Heart right ventricle (tissue), 16 donors: ENCODE measurements around the gene FBXO21. TPM values are rescaled to one million over a fixed set of nuclear protein-coding genes. Genes with fewer than 3 reads are reported as not detected.

Experiments
- ATAC-seq, 8 donors: fragments of 200-7000 bp; cut with Tn5 transposase; one replicate each; pipeline ENCODE4 v1.9.1; 2020; ENCODE audit warnings: mild to moderate bottlenecking in 8 of 8, moderate library complexity in 8 of 8, moderate number of reproducible peaks in 1 of 8
- DNase-seq, 2 donors: peaks; one replicate each; pipeline ENCODE4 v3.0.0-alpha.2; 2020
- H3K27ac ChIP-seq, 10 donors: fragments of 200-600 bp; sonication (generic) in 2 of 10; one replicate each; pipeline versions ENCODE4 v1.5.0 to v1.8.0; 2020 to 2022; ENCODE audit warnings: mild to moderate bottlenecking in 3 of 10
- H3K27me3 ChIP-seq, 7 donors: fragments of 200-600 bp; one replicate each; pipeline ENCODE4 v1.8.0; 2021 to 2022; ENCODE audit warnings: mild to moderate bottlenecking in 2 of 7
- H3K36me3 ChIP-seq, 9 donors: fragments of 200-600 bp; sonication (generic) in 1 of 9; one replicate each; pipeline versions ENCODE4 v1.5.0 to v1.8.0; 2020 to 2022; ENCODE audit warnings: mild to moderate bottlenecking in 2 of 9
- H3K4me1 ChIP-seq, 9 donors: fragments of 200-600 bp; sonication (generic) in 1 of 9; one replicate each; pipeline versions ENCODE4 v1.5.0 to v1.8.0; 2020 to 2022; ENCODE audit warnings: mild to moderate bottlenecking in 4 of 9
- H3K4me3 ChIP-seq, 10 donors: fragments of 200-600 bp; sonication (generic) in 2 of 10; one replicate each; pipeline versions ENCODE4 v1.5.0 to v1.8.0; 2020 to 2022; ENCODE audit warnings: mild to moderate bottlenecking in 7 of 10, moderate library complexity in 2 of 10
- H3K9me3 ChIP-seq, 11 donors: fragments of 200-600 bp in 10 of 11; sonication (generic) in 2 of 11; one replicate each; pipeline versions ENCODE4 v1.5.0 to v1.8.0; 2013 to 2022; ENCODE audit warnings: mild to moderate bottlenecking in 2 of 11, control low read depth in 1 of 11, moderate library complexity in 1 of 11
- WGBS, 2 donors: extraction: QIAGEN DNeasy Blood & Tissue Kit; methylation state at CpG; one replicate each; pipeline ENCODE4 v1.1.7; 2013; ENCODE audit warnings: inconsistent platforms in 1 of 2; 5-methylcytosine and 5-hydroxymethylcytosine counted together
- intact Hi-C, 10 donors: fragments of 100-400 bp; cut with DNase I; formaldehyde crosslinking; loops; one replicate each; pipeline versions ENCODE4 v1.11.1 to v1.14.2; 2022
- polyA plus RNA-seq, 2 donors: library from polyadenylated mRNA; stranded (reverse); fragments of 200-250 nt; gene quantifications; one replicate each; pipeline ENCODE4 v1.2.3, GENCODE V29; 2013
- total RNA-seq, 10 donors: library from RNA; stranded (reverse); fragmentation: NEBNext Ultra II Directional in 3 of 10; extraction: Animal tissue kit (Norgen Biotek cat#: 25700) in 3 of 10; gene quantifications; one replicate each; pipeline versions ENCODE4 v1.2.1 to v1.2.4, GENCODE V29; 2021 to 2023
- TF ChIP-seq, protein P1 (sequence below), 9 donors: fragments of 200-600 bp; sonication (generic) in 2 of 9; IDR thresholded peaks; one replicate each; pipeline versions ENCODE4 v1.5.0 to v1.8.0; 2021 to 2022; ENCODE audit warnings: antibody characterized with exemption in 9 of 9, mild to moderate bottlenecking in 5 of 9, moderate library complexity in 1 of 9
- donor health status: Arrhythmogenic right ventricular cardiomyopathy.
- donor health status: ischemic (EF 13 %, LVEDD 7.1; RV severe dilation, severe dysfunction).
- donor health status: healthy with polysubstance abuse.
- donor health status: DM: no; HTN: yes; CAD: no.
- donor health status: DM: no; HTN: no; CAD: no.
- donor health status: ischemic (EF 25% LVEDD 6.9; RV normal size, moderate dysfunction).
- donor health status: ischemic (EF 25% LVEDD 5.7; RV mildly dilated, moderate dysfunction).
- donor health status: healthy.
- donor health status: DM: yes; HTN: yes; CAD: no.
- donor health status: Ischemic cardiomyopathy.
- donor health status: ischemic (EF 35%, LVEDD 5.7; RV mildly dilated, moderate dysfunction).
- donor health status: nonischemic (EF 11% LVEDD 7.7; RV severe dilation, severe dysfunction).
- donor health status: DM: yes; HTN: yes; CAD: no.
- donor health status: PGD.
- donor health status: ischemic (EF 29% LVEDD 5.4; RV normal size, mild dysfunction).
- donor health status: nonischemic (EF 23%, LVEDD 6.1; RV moderate dilation, normal function).

Gene FBXO21
- total and polyA plus RNA-seq, 12 donors, result 10.2 to 75.1 (median 47.6) TPM

DNA sequence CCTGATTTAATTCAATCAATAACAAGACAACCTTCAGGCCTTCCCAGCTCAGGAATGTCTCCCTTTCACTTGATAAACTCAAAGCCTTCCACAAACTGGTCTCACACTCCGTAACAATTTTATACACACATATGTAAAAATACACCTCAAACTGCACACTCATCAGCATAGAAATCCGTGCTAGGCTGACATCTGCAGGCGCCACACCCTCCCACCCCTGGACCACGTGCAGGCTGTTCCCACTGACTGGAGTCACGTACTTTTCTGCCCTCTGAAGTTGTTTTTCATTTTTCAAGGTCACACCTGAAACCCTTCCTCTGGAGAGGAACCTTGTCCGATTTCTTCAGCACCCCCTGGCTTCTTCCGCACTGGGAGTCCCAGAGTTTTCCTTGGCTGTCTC lies 27.6 kb downstream of the FBXO21 start:
- Histone ChIP-seq H3K4me1 (peaks cover 0 to 9% (median 0%) of the 10 kb centered on the region in 9 donors), H3K27me3 (no peaks in the 10 kb centered on the region), H3K4me3 (no peak overlapping the region), H3K9me3 (no peaks in the 10 kb centered on the region), H3K36me3 (peaks cover 0 to 100% (median 85%) of the 10 kb centered on the region in 9 donors), H3K27ac (no peak overlapping the region)
- intact Hi-C loops, result no loop called here
- DNase-seq, result no peak
- TF ChIP-seq, protein P1, sequence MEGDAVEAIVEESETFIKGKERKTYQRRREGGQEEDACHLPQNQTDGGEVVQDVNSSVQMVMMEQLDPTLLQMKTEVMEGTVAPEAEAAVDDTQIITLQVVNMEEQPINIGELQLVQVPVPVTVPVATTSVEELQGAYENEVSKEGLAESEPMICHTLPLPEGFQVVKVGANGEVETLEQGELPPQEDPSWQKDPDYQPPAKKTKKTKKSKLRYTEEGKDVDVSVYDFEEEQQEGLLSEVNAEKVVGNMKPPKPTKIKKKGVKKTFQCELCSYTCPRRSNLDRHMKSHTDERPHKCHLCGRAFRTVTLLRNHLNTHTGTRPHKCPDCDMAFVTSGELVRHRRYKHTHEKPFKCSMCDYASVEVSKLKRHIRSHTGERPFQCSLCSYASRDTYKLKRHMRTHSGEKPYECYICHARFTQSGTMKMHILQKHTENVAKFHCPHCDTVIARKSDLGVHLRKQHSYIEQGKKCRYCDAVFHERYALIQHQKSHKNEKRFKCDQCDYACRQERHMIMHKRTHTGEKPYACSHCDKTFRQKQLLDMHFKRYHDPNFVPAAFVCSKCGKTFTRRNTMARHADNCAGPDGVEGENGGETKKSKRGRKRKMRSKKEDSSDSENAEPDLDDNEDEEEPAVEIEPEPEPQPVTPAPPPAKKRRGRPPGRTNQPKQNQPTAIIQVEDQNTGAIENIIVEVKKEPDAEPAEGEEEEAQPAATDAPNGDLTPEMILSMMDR (IDR thresholded peaks at IDR 0.05), result no peak
- WGBS, 2 donors, result 71 to 82% methylated on average over 7 of the region's 7 CpGs
- ATAC-seq, result no peak

DNA sequence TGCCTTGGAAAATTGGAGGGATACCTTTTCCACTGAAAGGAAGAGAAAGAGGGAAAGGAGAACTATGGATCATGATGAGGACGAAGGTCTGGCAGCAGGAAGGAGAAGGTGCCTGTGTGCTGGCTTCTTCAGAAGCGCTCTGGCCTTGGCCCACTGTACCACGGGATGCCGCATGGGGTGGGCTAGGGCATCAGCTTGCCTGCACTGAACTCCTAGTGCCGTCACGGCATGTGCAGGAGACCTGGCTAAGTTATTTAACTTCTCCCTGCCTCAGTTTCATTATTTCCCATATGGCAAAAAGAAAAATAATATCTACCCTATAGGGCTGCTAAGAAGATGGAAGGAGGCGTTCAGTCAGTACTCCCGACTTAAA lies 28.1 kb downstream of the FBXO21 start:
- ATAC-seq (no peak), DNase-seq (no peak)
- Histone ChIP-seq H3K27me3 (no peaks in the 10 kb centered on the region), H3K4me1 (peaks cover 0 to 9% (median 0%) of the 10 kb centered on the region in 9 donors), H3K27ac (no peak overlapping the region), H3K4me3 (no peak overlapping the region), H3K9me3 (no peaks in the 10 kb centered on the region), H3K36me3 (peaks cover 0 to 100% (median 88%) of the 10 kb centered on the region in 9 donors)
- TF ChIP-seq, protein P1 (IDR thresholded peaks at IDR 0.05), result no peak
- 91 to 96% methylated on average over 8 of the region's 8 CpGs for WGBS, 2 donors
- intact Hi-C loops, result no loop called here

DNA sequence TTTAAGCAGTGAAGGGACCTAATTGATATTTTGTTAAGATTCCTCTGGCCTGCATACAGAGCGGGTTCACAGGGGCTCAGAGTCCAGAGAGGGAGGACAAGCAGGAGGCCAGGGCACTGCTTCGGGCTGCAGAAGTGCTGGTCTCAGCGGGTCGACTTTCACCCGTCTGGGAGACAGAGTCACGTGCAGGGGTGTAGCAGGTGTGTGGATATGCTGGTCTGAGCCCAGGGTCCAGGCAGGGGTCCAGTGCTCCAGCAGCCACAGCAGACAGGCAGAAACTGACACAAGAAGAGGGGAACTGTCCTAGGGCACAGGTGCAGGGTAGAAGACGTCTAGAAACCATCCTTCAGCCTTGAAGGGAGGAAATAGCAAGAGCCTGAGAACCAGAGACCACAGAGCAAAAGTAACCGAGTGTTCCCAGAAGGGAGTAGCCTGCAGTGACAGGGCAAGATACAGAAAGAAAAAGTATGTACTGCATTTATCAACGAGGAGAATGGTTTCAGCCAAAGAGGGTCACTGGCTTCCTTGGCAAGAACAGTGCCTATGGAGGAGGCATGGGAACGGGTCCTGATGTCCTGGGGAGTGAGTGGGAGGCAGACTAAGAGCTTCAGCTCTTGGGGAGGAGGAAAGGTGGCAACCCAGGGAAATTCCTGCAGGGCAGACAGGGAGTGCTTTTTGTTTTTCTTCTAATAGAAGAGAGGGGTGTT lies 28.7 kb downstream of the FBXO21 start:
- Histone ChIP-seq H3K27me3 (no peaks in the 10 kb centered on the region), H3K9me3 (no peaks in the 10 kb centered on the region), H3K4me3 (no peak overlapping the region), H3K36me3 (peaks cover 0 to 100% (median 88%) of the 10 kb centered on the region in 9 donors), H3K4me1 (peaks cover 0 to 5% (median 0%) of the 10 kb centered on the region in 9 donors), H3K27ac (no peak overlapping the region)
- intact Hi-C loops, result no loop called here
- ATAC-seq (no peak), DNase-seq (no peak)
- TF ChIP-seq, protein P1 (IDR thresholded peaks at IDR 0.05), result no peak
- WGBS, 2 donors, result 78 to 84% methylated on average over 10 of the region's 10 CpGs

DNA sequence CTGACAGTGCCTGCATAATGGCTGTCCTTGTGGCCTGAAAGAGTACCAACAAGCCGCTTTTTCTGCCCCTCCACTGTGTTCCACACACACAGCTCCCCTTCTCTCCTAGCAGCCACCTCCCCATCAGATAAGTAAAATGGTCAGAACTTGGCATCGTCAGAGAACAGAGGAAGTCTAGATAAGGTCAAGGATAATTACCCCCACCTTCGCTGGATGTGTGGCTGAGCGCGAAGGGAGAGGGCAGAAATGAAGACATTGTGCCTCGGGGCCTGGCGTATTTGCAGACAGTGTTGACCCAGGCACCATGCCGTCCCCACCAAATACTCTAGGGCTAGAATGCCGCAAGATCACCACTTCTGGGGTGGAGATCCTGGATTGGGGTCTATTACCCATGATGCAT lies 30.6 kb downstream of the FBXO21 start:
- H3K27me3 ChIP-seq, result no peaks in the 10 kb centered on the region
- intact Hi-C loops, result loop anchor here in 2 of 10 donors (10.0 kb wide), 1 partner anchor 135 kb away; no protein-coding TSS in a partner anchor
- 85 to 87% methylated on average over 9 of the region's 9 CpGs for WGBS, 2 donors
- H3K27ac ChIP-seq, result no peak overlapping the region
- no peak for DNase-seq
- ATAC-seq, result no peak
- no peaks in the 10 kb centered on the region for H3K4me1 ChIP-seq
- no peak overlapping the region for H3K4me3 ChIP-seq
- H3K9me3 ChIP-seq, result no peaks in the 10 kb centered on the region
- TF ChIP-seq, protein P1 (IDR thresholded peaks at IDR 0.05), result no peak
- H3K36me3 ChIP-seq, result peaks cover 0 to 100% (median 84%) of the 10 kb centered on the region in 9 donors
